ENCODE results near the gene RNF144A. TPM values are rescaled to one million over a fixed set of nuclear protein-coding genes. Genes with fewer than 3 reads are reported as not detected.
A peak's percentile ranks its signal among the peaks of the same experiment; 100 is the strongest.

Gene RNF144A
- total and polyA plus RNA-seq, 12 donors: 13.0 to 103 (median 42.3) TPM

DNA sequence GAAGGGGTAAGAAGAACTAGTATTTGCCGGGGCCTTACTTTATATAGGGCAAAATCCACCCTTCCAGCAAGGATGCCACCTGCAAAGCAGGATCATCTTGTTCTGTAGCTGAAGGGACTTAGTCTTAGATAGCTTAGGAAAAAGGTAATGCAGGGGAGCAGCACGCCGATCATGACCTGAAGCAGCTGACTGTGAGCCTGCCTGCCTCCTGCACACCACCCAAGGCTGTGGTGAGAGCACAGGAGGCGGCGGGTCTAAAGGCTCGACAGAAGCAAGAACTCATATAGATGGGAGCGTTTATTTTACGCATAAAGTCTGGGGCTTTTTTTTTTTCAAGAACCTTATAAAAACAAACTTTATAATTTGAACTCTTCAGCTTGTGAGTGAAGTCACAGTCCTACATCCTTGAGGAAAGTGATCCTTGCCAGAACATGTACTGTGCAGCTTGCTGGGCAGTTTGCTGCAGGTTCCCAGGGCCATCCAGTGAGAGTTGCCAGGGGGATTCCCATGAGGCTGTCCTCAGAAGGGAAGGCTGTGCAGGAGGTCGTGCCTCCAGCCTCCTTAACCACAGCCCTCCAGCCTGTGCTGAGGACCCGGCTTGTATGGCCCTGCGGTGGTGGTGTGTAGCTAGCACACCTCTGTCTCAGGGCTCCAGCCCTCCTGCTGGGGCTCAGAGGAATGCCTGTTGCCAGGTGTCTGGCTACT lies 92.1 kb downstream of the RNF144A start:
- H3K9me3 ChIP-seq (replicated peaks in 1 of 3): no peaks in the 10 kb centered on the region
- H3K27ac ChIP-seq: peak overlapping the region; percentile 32 to 90 (median 81)
- no peak for DNase-seq
- WGBS, 4 donors: 79 to 90% (median 87%) methylated on average over 10 to 11 of the region's 11 CpGs
- no peaks in the 10 kb centered on the region for H3K36me3 ChIP-seq (replicated peaks in 1 of 2)
- H3K27me3 ChIP-seq: no peaks in the 10 kb centered on the region
- intact Hi-C loops (cut with DNase I): no loop called here
- TF ChIP-seq CTCF (IDR thresholded peaks at IDR 0.05): no peak
- no peak for TF ChIP-seq POLR2A (IDR thresholded peaks at IDR 0.05)
- H3K4me1 ChIP-seq (replicated peaks in 1 of 2): peaks cover 40 to 73% of the 10 kb centered on the region in 2 donors
- H3K4me3 ChIP-seq: no peak overlapping the region

- H3K36me3 ChIP-seq (replicated peaks in 1 of 2): no peaks in the 10 kb centered on the region
- TF ChIP-seq POLR2A (IDR thresholded peaks at IDR 0.05): no peak
- no peak for TF ChIP-seq CTCF (IDR thresholded peaks at IDR 0.05)
- no peak overlapping the region for H3K4me3 ChIP-seq
- H3K4me1 ChIP-seq (replicated peaks in 1 of 2): peaks cover 47 to 84% of the 10 kb centered on the region in 2 donors
- no peaks in the 10 kb centered on the region for H3K9me3 ChIP-seq (replicated peaks in 1 of 3)
- intact Hi-C loops (cut with DNase I): no loop called here
- peak overlapping the region; percentile 32 to 89 (median 82) for H3K27ac ChIP-seq
- WGBS, 4 donors: 48 to 58% (median 57%) methylated on average over 10 of the region's 10 CpGs
- no peaks in the 10 kb centered on the region for H3K27me3 ChIP-seq
- DNase-seq: peak in 5 of 7 donors; percentile 54 to 80 (median 68)
These were observed 93.3 kb downstream of the RNF144A start for GRCh38 chr2:7010391-7011054.

- 43 to 51% (median 48%) methylated on average over 7 of the region's 7 CpGs for WGBS, 4 donors
- Histone ChIP-seq H3K4me3 (no peak overlapping the region), H3K27ac (peak overlapping the region; percentile 41 to 89 (median 82)), H3K27me3 (no peaks in the 10 kb centered on the region), H3K9me3 (replicated peaks in 1 of 3) (no peaks in the 10 kb centered on the region), H3K36me3 (replicated peaks in 1 of 2) (no peaks in the 10 kb centered on the region), H3K4me1 (replicated peaks in 1 of 2) (peaks cover 56 to 94% of the 10 kb centered on the region in 2 donors)
- intact Hi-C loops (cut with DNase I): no loop called here
- TF ChIP-seq POLR2A (IDR thresholded peaks at IDR 0.05) (peak in 1 of 2 donors; percentile 35), CTCF (IDR thresholded peaks at IDR 0.05) (no peak)
- peak in 6 of 7 donors; percentile 64 to 87 (median 74) for DNase-seq
These were observed 94.3 kb downstream of the RNF144A start for GRCh38 chr2:7011356-7012083.

DNA sequence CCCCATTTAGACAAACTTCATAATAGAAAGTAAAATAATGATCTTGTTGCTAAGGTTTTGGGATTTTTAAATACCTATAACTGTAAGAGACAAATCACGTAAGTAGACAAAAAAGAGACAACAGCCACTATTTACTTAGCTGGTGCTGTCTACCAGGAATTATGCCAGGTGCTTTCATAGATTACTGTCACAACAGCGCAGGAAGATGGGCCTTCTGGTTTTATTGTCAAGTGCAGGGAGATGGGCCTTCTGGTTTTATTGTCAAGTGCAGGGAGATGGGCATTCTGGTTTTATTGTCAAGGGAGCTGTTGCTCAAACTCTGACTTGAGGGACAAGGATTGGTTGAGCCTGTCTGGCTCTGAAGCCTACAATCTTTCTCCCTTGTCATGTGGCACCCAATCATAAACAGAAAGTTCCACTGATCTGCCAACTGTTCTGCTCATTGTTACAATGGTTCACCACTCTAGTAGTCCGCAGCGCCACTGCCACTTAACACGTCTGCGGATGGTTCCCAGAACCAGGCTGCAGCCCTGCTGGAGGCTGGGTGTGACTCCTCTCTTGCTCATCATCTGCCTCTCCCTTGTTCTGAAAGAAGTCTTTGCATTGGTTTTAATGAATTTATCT lies 95.0 kb downstream of the RNF144A start:
- peaks cover 60 to 99% of the 10 kb centered on the region in 2 donors for H3K4me1 ChIP-seq (replicated peaks in 1 of 2)
- no peaks in the 10 kb centered on the region for H3K27me3 ChIP-seq
- 73 to 85% (median 81%) methylated on average over 6 of the region's 6 CpGs for WGBS, 4 donors
- no peaks in the 10 kb centered on the region for H3K9me3 ChIP-seq (replicated peaks in 1 of 3)
- peak in 1 of 7 donors; percentile 85 for DNase-seq
- intact Hi-C loops (cut with DNase I): no loop called here
- no peaks in the 10 kb centered on the region for H3K36me3 ChIP-seq (replicated peaks in 1 of 2)
- TF ChIP-seq POLR2A (IDR thresholded peaks at IDR 0.05) (no peak), CTCF (IDR thresholded peaks at IDR 0.05) (no peak)
- H3K4me3 ChIP-seq: no peak overlapping the region
- peak overlapping the region; percentile 41 to 89 (median 82) for H3K27ac ChIP-seq
